NT2/D1 (cell line): Measurements from ENCODE around the gene AGAP1.

Experiments
- DNase-seq: peaks from one replicate; pipeline ENCODE4 v3.0.0-alpha.2; 2011; ENCODE audit warnings: low read depth, low spot score
- H3K27me3 ChIP-seq: 2 replicates; pipeline ENCODE4 v1.6.0; 2011; ENCODE audit warnings: mild to moderate bottlenecking; ENCODE audit not compliant: insufficient read length, insufficient read depth
- H3K36me3 ChIP-seq: 2 replicates; pipeline ENCODE4 v1.6.1; 2011; ENCODE audit warnings: mild to moderate bottlenecking, low read length, mixed read lengths; ENCODE audit not compliant: insufficient read depth, insufficient read length
- H3K4me1 ChIP-seq: 2 replicates; pipeline ENCODE4 v1.5.1; 2011; ENCODE audit not compliant: insufficient read depth, insufficient read length
- H3K4me3 ChIP-seq: 2 replicates; pipeline ENCODE4 v1.5.1; 2011; ENCODE audit warnings: low read depth; ENCODE audit not compliant: insufficient read length
- H3K9ac ChIP-seq: 2 replicates; pipeline ENCODE4 v1.6.0; 2011; ENCODE audit warnings: low read depth; ENCODE audit not compliant: insufficient read length
- H3K9me3 ChIP-seq: 2 replicates; pipeline ENCODE4 v1.5.1; 2011; ENCODE audit warnings: mild to moderate bottlenecking, low read length; ENCODE audit not compliant: insufficient read depth
- SUZ12 ChIP-seq: IDR thresholded peaks from 2 replicates; pipeline ENCODE4 v1.6.1; 2011; ENCODE audit not compliant: insufficient read length, insufficient read depth; ENCODE audit errors: extremely low read depth
- YY1 ChIP-seq: IDR thresholded peaks from 2 replicates; pipeline ENCODE4 v1.6.1; 2011; ENCODE audit not compliant: insufficient read length, insufficient read depth
- ZNF274 ChIP-seq: IDR thresholded peaks from 2 replicates; pipeline ENCODE4 v1.6.1; 2011; ENCODE audit warnings: mild to moderate bottlenecking, low read depth, low read length

Gene AGAP1

GRCh38 chr2:235749771-235750160 lies 255.9 kb downstream of the AGAP1 start:
- TF ChIP-seq ZNF274 = no peak
- TF ChIP-seq YY1 = no peak
- TF ChIP-seq SUZ12 = no peak
- Histone ChIP-seq H3K27me3 (no peaks in the 10 kb centered on the region), H3K4me3 (no peak overlapping the region), H3K36me3 (peaks cover 39% of the 10 kb centered on the region), H3K9ac (no peak overlapping the region), H3K9me3 (no peaks in the 10 kb centered on the region), H3K4me1 (peaks cover 4% of the 10 kb centered on the region)
- no peak for DNase-seq

DNA sequence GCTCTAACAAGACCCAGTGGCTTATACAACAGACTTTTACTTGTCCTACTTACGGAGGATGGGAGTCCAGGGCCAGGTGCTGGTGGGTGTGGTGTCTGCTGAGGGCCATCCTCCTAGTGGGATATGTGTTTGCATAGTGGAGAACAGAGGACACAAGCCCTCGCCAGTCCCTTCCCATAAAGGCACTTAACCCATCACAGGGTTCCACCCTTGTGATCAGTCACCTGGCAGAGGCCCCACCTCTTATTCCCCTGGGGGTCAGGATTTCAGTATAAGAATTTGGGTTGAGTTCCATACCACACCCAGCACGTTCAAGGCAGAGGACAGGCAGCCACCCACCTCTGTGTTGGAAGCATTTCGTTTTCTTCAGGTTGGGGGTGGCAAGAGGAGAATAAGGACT lies 259.0 kb downstream of the AGAP1 start:
- Histone ChIP-seq H3K27me3 (no peaks in the 10 kb centered on the region), H3K9me3 (no peaks in the 10 kb centered on the region)

GRCh38 chr2:235754357-235755207 lies 260.7 kb downstream of the AGAP1 start:
- no peak for TF ChIP-seq YY1
- TF ChIP-seq ZNF274 = no peak
- no peak for TF ChIP-seq SUZ12
- no peaks in the 10 kb centered on the region for H3K9me3 ChIP-seq
- no peaks in the 10 kb centered on the region for H3K27me3 ChIP-seq
- no peak for DNase-seq
- H3K4me3 ChIP-seq = no peak overlapping the region
- H3K4me1 ChIP-seq = peaks cover 2% of the 10 kb centered on the region
- H3K9ac ChIP-seq = no peak overlapping the region
- H3K36me3 ChIP-seq = peaks cover 33% of the 10 kb centered on the region

More for the DNA sequence above, 259.0 kb downstream of the AGAP1 start:
- DNase-seq = no peak
- no peak for TF ChIP-seq SUZ12
- TF ChIP-seq YY1 = no peak
- TF ChIP-seq ZNF274 = no peak
- H3K4me1 ChIP-seq = peaks cover 2% of the 10 kb centered on the region
- H3K36me3 ChIP-seq = peaks cover 30% of the 10 kb centered on the region
- H3K9ac ChIP-seq = no peak overlapping the region
- H3K4me3 ChIP-seq = no peak overlapping the region

GRCh38 chr2:235756491-235756890 lies 262.6 kb downstream of the AGAP1 start:
- no peak for DNase-seq
- peaks cover 21% of the 10 kb centered on the region for H3K36me3 ChIP-seq
- no peak for TF ChIP-seq ZNF274

DNA sequence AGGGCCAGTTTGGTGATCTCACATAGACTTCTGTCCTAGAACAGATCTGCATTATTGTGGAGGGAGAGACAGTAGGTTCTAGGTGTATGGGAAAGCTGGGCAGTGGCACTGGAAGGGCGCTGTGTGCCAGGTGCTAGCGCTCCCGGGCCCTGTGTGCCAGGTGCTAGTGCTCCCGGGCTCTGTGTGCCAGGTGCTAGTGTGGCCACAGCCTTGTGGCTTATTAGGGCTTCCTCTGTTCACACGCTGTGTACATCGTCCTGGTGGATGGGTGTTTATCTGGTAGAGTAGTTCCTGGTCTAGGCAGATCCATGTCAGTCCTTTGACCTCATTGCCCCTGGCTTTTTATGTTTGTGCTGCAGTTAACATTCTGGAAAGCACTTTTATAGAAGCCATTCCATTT lies 263.4 kb downstream of the AGAP1 start:
- TF ChIP-seq SUZ12 (no peak), ZNF274 (no peak), YY1 (no peak)
- peaks cover 19% of the 10 kb centered on the region for H3K36me3 ChIP-seq
- H3K4me3 ChIP-seq = no peak overlapping the region
- no peak for DNase-seq
- peaks cover 2% of the 10 kb centered on the region for H3K4me1 ChIP-seq
- H3K9ac ChIP-seq = no peak overlapping the region
- H3K9me3 ChIP-seq = no peaks in the 10 kb centered on the region
- H3K27me3 ChIP-seq = no peaks in the 10 kb centered on the region

More at GRCh38 chr2:235756491-235756890, 262.6 kb downstream of the AGAP1 start:
- Histone ChIP-seq H3K4me3 (no peak overlapping the region), H3K27me3 (no peaks in the 10 kb centered on the region), H3K9ac (no peak overlapping the region), H3K4me1 (peaks cover 2% of the 10 kb centered on the region), H3K9me3 (no peaks in the 10 kb centered on the region)

- DNase-seq = no peak
- H3K27me3 ChIP-seq = no peaks in the 10 kb centered on the region
- no peak overlapping the region for H3K4me3 ChIP-seq
- H3K36me3 ChIP-seq = peaks cover 17% of the 10 kb centered on the region
- no peak for TF ChIP-seq SUZ12
- no peak for TF ChIP-seq YY1
- TF ChIP-seq ZNF274 = no peak
- no peak overlapping the region for H3K9ac ChIP-seq
- H3K4me1 ChIP-seq = peaks cover 1% of the 10 kb centered on the region
- H3K9me3 ChIP-seq = no peaks in the 10 kb centered on the region
These were observed 263.8 kb downstream of the AGAP1 start for GRCh38 chr2:235757640-235758039.

- no peak for DNase-seq
- H3K4me3 ChIP-seq = no peak overlapping the region
- H3K27me3 ChIP-seq = no peaks in the 10 kb centered on the region
- peaks cover 15% of the 10 kb centered on the region for H3K36me3 ChIP-seq
- TF ChIP-seq ZNF274 (no peak), SUZ12 (no peak), YY1 (no peak)
- no peak overlapping the region for H3K9ac ChIP-seq
- no peaks in the 10 kb centered on the region for H3K4me1 ChIP-seq
- no peaks in the 10 kb centered on the region for H3K9me3 ChIP-seq
These were observed 269.2 kb downstream of the AGAP1 start for GRCh38 chr2:235762832-235763598.
